ENCODE measurements around the gene REN.

The REN gene

DNA sequence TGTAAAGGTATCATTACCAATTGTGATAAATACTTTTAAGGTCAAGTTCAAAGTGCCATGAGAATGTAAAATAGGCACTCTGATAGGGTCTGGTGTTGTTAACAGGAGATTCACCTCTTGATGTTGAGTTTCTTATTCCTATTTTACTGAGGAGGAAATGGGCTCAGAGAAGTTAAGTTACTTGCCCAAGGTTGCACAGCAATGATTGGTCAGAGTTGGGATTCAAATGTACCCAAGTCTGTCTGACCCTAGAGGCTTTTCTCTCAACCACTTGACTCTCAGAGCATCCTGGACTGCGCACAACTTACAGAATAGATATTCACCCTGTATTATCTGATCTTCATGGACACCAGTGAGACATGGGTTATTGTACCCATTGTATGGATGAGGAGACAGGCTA lies 59.3 kb downstream of the REN start:
- DNase-seq, result no peak

DNA sequence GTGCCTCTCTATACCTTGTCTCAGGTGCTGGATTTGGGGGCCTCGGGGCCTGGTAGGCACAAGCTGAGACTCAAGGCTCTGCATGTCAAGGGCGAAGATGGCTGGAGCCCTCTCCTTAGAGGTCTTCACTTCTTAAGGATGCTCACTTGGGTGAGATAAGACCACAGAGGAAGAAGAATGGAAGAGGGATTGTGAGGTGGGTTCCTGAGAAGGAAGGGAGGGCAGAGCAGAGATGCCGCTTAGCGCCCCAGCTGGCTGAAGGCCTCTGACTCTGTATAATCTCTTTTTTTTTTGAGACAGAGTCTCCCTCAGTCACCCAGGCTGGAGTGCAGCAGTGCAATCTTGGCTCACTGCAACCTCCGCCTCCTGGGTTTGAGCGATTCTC lies 61.0 kb downstream of the REN start:
- DNase-seq, result no peak

All from DMS153 (cell line).